ENCODE measurements around the gene DGAT2.

GRCh38 chr11:75728992-75729391, 39.6 kb upstream of the DGAT2 start:
- TF ChIP-seq CTCF (IDR thresholded peaks at IDR 0.05; ENCODE audit: borderline replicate concordance, extremely low read depth, low read length, poor library complexity, severe bottlenecking) (no peak), EZH2 (IDR thresholded peaks at IDR 0.05; ENCODE audit: borderline replicate concordance, low read depth, low read length, severe bottlenecking) (no peak)
